Fibroblast of pulmonary artery (primary cell): Measurements from ENCODE around the gene GATA6.
"Not testable (repeated sequence)": the region's sequence is repeated elsewhere in the genome, so short reads cannot be mapped to it uniquely, and the experiment has no call there.

Source experiments
- DNase-seq: peaks from one replicate; pipeline ENCODE4 v3.0.0-alpha.2; 2010; ENCODE audit warnings: low read depth
- H3K4me3 ChIP-seq: replicated peaks from 2 replicates; pipeline ENCODE4 v1.5.1; 2011; ENCODE audit warnings: low read depth, mild to moderate bottlenecking, control low read depth, low read length, moderate library complexity
- CTCF ChIP-seq: IDR thresholded peaks from 2 replicates; pipeline ENCODE4 v1.5.1; 2011; ENCODE audit warnings: mild to moderate bottlenecking, control low read depth, low read length, inconsistent platforms; ENCODE audit errors: missing control alignments

The GATA6 gene

GRCh38 chr18:22180722-22181121 is 11.3 kb downstream of the GATA6 start:
- peak overlapping the region; percentile 29 for H3K4me3 ChIP-seq
- TF ChIP-seq CTCF, result no peak
- no peak for DNase-seq

GRCh38 chr18:22182884-22183697 is 13.7 kb downstream of the GATA6 start:
- no peak overlapping the region for H3K4me3 ChIP-seq
- DNase-seq, result no peak
- TF ChIP-seq CTCF, result no peak

GRCh38 chr18:22183698-22184170 is 14.3 kb downstream of the GATA6 start:
- TF ChIP-seq CTCF, result no peak
- no peak for DNase-seq
- no peak overlapping the region for H3K4me3 ChIP-seq

- not testable (repeated sequence) for DNase-seq, H3K4me3 ChIP-seq
Observed at GRCh38 chr18:22184573-22184972, 15.2 kb downstream of the GATA6 start.

GRCh38 chr18:22185273-22185672 is 15.9 kb downstream of the GATA6 start:
- no peak overlapping the region for H3K4me3 ChIP-seq
- no peak for DNase-seq
- TF ChIP-seq CTCF, result peak; percentile 36

- H3K4me3 ChIP-seq, result no peak overlapping the region
- no peak for DNase-seq
- no peak for TF ChIP-seq CTCF
Observed at GRCh38 chr18:22185771-22186386, 16.5 kb downstream of the GATA6 start.

- TF ChIP-seq CTCF, result no peak
- DNase-seq, result no peak
- no peak overlapping the region for H3K4me3 ChIP-seq
Observed at GRCh38 chr18:22186484-22186971, 17.1 kb downstream of the GATA6 start.
